Esophagus squamous epithelium (tissue), 5 donors: Measurements from ENCODE around the gene C19orf12. TPM values are rescaled to one million over a fixed set of nuclear protein-coding genes. Genes with fewer than 3 reads are reported as not detected.

Experiments
- DNase-seq: peaks from one replicate; lab custom pipeline; 2025; lab: John Stamatoyannopoulos, UW
- H3K27ac ChIP-seq, 4 donors: fragments of 200-600 bp; sonication (generic); one replicate each; pipeline ENCODE4 v1.5.1; 2016 to 2019; ENCODE audit warnings: mild to moderate bottlenecking in 1 of 4
- H3K27me3 ChIP-seq, 4 donors: fragments of 200-600 bp; sonication (generic); 1 replicate in 3 of 4; 2 replicates in 1 of 4; pipeline versions ENCODE4 v1.5.1 to v1.6.0; 2017 to 2021; ENCODE audit warnings: antibody characterized with exemption in 1 of 4
- H3K36me3 ChIP-seq, 3 donors: fragments of 200-600 bp; sonication (generic); one replicate each; pipeline ENCODE4 v1.5.1; 2016 to 2019
- H3K4me1 ChIP-seq, 3 donors: fragments of 200-600 bp; sonication (generic); one replicate each; pipeline ENCODE4 v1.5.1; 2017 to 2019
- H3K4me3 ChIP-seq, 4 donors: fragments of 200-600 bp; sonication (generic); 1 replicate in 3 of 4; 2 replicates in 1 of 4; pipeline ENCODE4 v1.5.1; 2016 to 2019; ENCODE audit warnings: mild to moderate bottlenecking in 2 of 4, moderate library complexity in 1 of 4
- H3K9me3 ChIP-seq, 3 donors: fragments of 200-600 bp; sonication (generic); one replicate each; pipeline ENCODE4 v1.5.1; 2016 to 2019
- CTCF ChIP-seq, 6 experiments: fragments of 450-650 bp in 4 of 6; fragments of 200-600 bp in 2 of 6; sonication (generic) in 2 of 6; IDR thresholded peaks; one replicate each; pipeline ENCODE4 v1.5.1; 2016 to 2019; ENCODE audit warnings: antibody characterized with exemption in 6 of 6, mild to moderate bottlenecking in 4 of 6, moderate library complexity in 4 of 6
- POLR2A ChIP-seq, 4 donors: fragments of 450-650 bp; IDR thresholded peaks; one replicate each; pipeline ENCODE4 v1.6.1; 2017; ENCODE audit warnings: antibody characterized with exemption in 4 of 4, mild to moderate bottlenecking in 4 of 4, moderate library complexity in 3 of 4
- WGBS, 2 donors: methylation state at CpG; one replicate each; pipeline ENCODE4 v1.1.5; 2018; 5-methylcytosine and 5-hydroxymethylcytosine counted together
- intact Hi-C: fragments of 100-400 bp; cut with DNase I; formaldehyde crosslinking; loops from one replicate; pipeline ENCODE4 v1.15.0; 2022
- total RNA-seq, 4 donors: library from RNA; depleted of rRNA; stranded (reverse); fragments of >200 nt; gene quantifications; one replicate each; pipeline ENCODE4 v1.1.0, GENCODE V29; 2016
- donor health status: DM: yes; HTN: yes; CAD: no.

Gene C19orf12
- total RNA-seq, 4 donors from 2014 or later = 11.2 to 21.6 (median 18.3) TPM

DNA sequence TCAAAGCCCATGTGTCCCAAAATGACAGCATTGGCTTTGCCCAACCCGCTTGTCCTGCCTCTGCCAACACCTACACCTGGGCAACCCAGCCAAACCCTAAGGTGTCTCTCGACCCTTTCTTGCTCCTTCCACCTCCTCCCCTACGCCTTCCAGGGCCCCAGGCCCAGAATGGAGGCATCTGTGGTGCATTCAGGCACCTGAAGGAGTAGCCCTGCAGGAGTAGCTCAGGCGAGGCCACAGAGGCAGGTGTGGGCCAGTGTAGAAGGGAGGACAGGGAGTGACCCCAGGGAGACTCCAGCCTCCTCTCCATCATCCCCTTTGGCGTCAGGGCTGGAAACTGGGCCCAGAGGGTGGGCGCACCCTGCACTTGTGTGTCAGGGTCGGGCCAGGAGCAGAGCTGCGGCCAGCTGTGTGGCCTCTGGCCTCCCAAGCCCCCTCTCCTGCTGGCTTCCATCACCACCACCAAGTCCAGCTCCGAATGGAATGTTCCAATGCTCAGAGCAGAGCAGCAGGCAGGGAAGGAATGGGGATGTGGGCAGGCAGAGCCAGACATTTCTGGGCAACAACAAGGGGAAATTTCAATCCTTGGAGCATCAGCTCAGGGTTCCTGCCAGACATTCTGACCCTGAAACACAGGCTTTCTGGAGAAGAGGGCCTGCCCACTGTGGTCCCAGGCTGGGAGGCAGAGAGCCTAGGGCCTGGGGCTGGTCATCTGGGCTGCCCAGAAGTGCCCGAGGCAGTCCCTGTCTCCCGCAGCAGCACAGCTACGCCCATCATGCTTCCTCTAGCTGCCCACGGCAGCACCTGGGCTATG lies 33.4 kb downstream of the C19orf12 start:
- intact Hi-C loops = no loop called here
- no peak for TF ChIP-seq CTCF (IDR thresholded peaks at IDR 0.05)
- TF ChIP-seq POLR2A (IDR thresholded peaks at IDR 0.05) = no peak
- 60% methylated on average over 8 of the region's 13 CpGs; no CpG with 5 or more reads in 1 of the 2 donors for WGBS, 2 donors
- peaks cover 0 to 14% (median 0%) of the 10 kb centered on the region in 3 donors for H3K36me3 ChIP-seq
- no peaks in the 10 kb centered on the region for H3K27me3 ChIP-seq
- no peak for DNase-seq
- peaks cover 15 to 71% (median 54%) of the 10 kb centered on the region in 3 donors for H3K4me1 ChIP-seq
- no peak overlapping the region for H3K4me3 ChIP-seq
- H3K27ac ChIP-seq = peak overlapping the region; percentile 62 to 84 (median 76)
- H3K9me3 ChIP-seq = no peaks in the 10 kb centered on the region

GRCh38 chr19:29680937-29681336 lies 34.1 kb downstream of the C19orf12 start:
- Histone ChIP-seq H3K4me1 (peaks cover 19 to 78% (median 59%) of the 10 kb centered on the region in 3 donors), H3K9me3 (no peaks in the 10 kb centered on the region), H3K36me3 (peaks cover 0 to 21% (median 2%) of the 10 kb centered on the region in 3 donors), H3K27me3 (no peaks in the 10 kb centered on the region), H3K4me3 (peak overlapping the region in 1 of 4 donors; percentile 11), H3K27ac (peak overlapping the region; percentile 48 to 84 (median 76))
- intact Hi-C loops = no loop called here
- WGBS, 2 donors = 63 to 78% methylated on average over 3 to 7 of the region's 7 CpGs
- TF ChIP-seq CTCF (IDR thresholded peaks at IDR 0.05) = no peak
- no peak for TF ChIP-seq POLR2A (IDR thresholded peaks at IDR 0.05)
- DNase-seq = no peak

DNA sequence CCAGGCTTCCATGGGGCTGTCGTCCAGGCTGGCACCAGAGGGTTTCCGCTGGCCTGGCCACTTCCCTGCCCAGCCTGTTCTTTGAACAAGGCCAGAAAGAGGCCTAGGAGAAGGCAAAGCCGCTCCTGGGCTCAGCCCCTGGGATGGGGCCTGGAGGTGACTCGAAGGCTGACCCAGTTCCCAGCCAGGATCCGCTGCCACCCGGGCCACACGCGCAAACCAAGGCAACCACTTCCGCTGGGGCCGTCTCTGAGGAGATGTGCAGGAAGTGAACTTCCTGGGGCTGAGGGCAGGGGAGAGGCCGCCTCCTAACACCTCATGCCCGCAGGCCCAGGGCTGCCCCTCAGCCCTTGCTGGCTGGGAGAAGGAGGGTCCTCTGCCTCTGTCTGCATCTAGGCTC lies 34.6 kb downstream of the C19orf12 start:
- TF ChIP-seq POLR2A (IDR thresholded peaks at IDR 0.05) (no peak), CTCF (IDR thresholded peaks at IDR 0.05) (no peak)
- WGBS, 2 donors = no CpG with 5 or more reads among the region's 12 CpGs
- peaks cover 19 to 82% (median 61%) of the 10 kb centered on the region in 3 donors for H3K4me1 ChIP-seq
- peaks cover 0 to 26% (median 7%) of the 10 kb centered on the region in 3 donors for H3K36me3 ChIP-seq
- H3K27me3 ChIP-seq = no peaks in the 10 kb centered on the region
- intact Hi-C loops = no loop called here
- peak overlapping the region in 1 of 4 donors; percentile 11 for H3K4me3 ChIP-seq
- H3K9me3 ChIP-seq = no peaks in the 10 kb centered on the region
- H3K27ac ChIP-seq = peak overlapping the region; percentile 48 to 84 (median 76)
- peak; percentile 35 for DNase-seq

GRCh38 chr19:29679598-29680210 lies 35.4 kb downstream of the C19orf12 start:
- TF ChIP-seq POLR2A (IDR thresholded peaks at IDR 0.05) (no peak), CTCF (IDR thresholded peaks at IDR 0.05) (no peak)
- H3K4me1 ChIP-seq = peaks cover 19 to 83% (median 57%) of the 10 kb centered on the region in 3 donors
- DNase-seq = no peak

More at GRCh38 chr19:29679598-29680210, 35.4 kb downstream of the C19orf12 start:
- H3K36me3 ChIP-seq = peaks cover 3 to 33% (median 13%) of the 10 kb centered on the region in 3 donors
- peak overlapping the region; percentile 56 to 84 (median 76) for H3K27ac ChIP-seq
- WGBS, 2 donors = 85 to 93% methylated on average over 6 to 7 of the region's 9 CpGs
- intact Hi-C loops = no loop called here
- no peaks in the 10 kb centered on the region for H3K9me3 ChIP-seq
- H3K27me3 ChIP-seq = no peaks in the 10 kb centered on the region
- H3K4me3 ChIP-seq = no peak overlapping the region
